Measurements from ENCODE around the gene PACS2. TPM values are rescaled to one million over a fixed set of nuclear protein-coding genes. Genes with fewer than 3 reads are reported as not detected.

Gene PACS2
- total RNA-seq, 1 donor, result 27.0 TPM

DNA sequence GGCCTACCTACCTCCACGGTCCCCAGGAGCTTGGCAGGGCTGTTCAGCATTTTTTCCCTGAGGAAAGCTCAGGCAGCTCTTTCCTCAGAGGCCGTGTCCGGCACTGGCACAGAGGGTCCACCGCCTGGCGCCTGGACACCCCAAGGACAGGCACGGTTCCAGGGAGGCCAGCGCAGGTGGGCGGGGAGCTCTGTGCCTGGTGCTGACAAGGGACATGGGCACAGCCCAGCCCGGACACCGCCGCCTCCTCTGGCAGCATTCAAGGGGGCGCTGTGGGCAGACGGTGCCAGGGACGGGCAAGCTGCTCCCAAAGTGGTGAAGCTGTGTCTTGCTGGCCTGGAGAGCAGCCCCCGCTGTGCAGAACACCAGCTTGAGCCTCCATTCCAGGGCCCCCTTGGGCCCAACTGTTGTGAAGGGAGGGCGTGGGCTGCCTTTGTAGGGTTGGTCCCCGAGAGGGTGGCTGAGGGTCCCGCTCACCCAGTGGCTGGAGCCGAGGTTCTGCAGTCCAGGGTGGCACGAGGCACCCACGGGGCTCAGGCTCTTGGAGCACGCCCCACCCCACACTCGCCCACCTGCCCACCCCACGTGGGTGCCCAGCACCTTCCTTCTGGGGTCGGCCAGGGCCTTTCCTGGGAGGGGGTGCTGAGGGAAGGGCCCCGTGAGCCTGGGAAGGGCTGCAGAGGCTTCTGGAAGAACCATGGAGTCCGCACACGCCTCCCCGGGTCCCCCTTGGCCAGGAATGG, 54.5 kb downstream of the PACS2 start:
- no peaks in the 10 kb centered on the region for H3K27me3 ChIP-seq (ENCODE audit: insufficient read depth, low read length)
- H3K4me3 ChIP-seq (ENCODE audit: low read length), result no peak overlapping the region
- H3K4me1 ChIP-seq (ENCODE audit: insufficient read depth, low read length), result no peaks in the 10 kb centered on the region
- H3K9me3 ChIP-seq (ENCODE audit: low read depth, low read length), result no peaks in the 10 kb centered on the region

DNA sequence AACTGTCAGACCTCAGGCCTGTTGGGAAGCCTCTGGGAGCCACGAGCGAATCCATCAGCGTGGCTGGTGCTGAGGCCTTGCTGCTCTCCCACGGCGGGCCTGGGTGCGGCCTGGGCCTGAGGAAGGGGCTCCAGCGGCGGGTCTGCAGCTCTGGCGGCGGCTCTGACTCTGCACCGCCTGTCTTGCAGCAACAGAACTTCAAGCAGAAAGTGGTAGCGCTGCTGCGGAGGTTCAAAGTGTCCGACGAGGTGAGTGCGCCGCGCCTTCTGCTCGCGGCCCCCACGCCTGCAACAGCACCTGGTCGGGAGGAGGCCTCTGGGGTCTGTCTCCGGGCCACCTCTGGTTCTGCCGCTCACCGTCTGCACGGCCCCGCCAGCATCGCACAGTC, 55.1 kb downstream of the PACS2 start:
- no peaks in the 10 kb centered on the region for H3K4me1 ChIP-seq (ENCODE audit: insufficient read depth, low read length)
- H3K4me3 ChIP-seq (ENCODE audit: low read length), result no peak overlapping the region
- H3K27me3 ChIP-seq (ENCODE audit: insufficient read depth, low read length), result no peaks in the 10 kb centered on the region
- H3K9me3 ChIP-seq (ENCODE audit: low read depth, low read length), result no peaks in the 10 kb centered on the region

- Histone ChIP-seq H3K4me3 (ENCODE audit: low read length) (no peak overlapping the region), H3K9me3 (ENCODE audit: low read depth, low read length) (no peaks in the 10 kb centered on the region), H3K4me1 (ENCODE audit: insufficient read depth, low read length) (peaks cover 12% of the 10 kb centered on the region), H3K27me3 (ENCODE audit: insufficient read depth, low read length) (no peaks in the 10 kb centered on the region)
These were observed 59.8 kb downstream of the PACS2 start for GRCh38 chr14:105374389-105374788.

- Histone ChIP-seq H3K9me3 (ENCODE audit: low read depth, low read length) (no peaks in the 10 kb centered on the region), H3K4me1 (ENCODE audit: insufficient read depth, low read length) (peaks cover 12% of the 10 kb centered on the region), H3K4me3 (ENCODE audit: low read length) (no peak overlapping the region), H3K27me3 (ENCODE audit: insufficient read depth, low read length) (no peaks in the 10 kb centered on the region)
These were observed 61.1 kb downstream of the PACS2 start for GRCh38 chr14:105375635-105376057.

DNA sequence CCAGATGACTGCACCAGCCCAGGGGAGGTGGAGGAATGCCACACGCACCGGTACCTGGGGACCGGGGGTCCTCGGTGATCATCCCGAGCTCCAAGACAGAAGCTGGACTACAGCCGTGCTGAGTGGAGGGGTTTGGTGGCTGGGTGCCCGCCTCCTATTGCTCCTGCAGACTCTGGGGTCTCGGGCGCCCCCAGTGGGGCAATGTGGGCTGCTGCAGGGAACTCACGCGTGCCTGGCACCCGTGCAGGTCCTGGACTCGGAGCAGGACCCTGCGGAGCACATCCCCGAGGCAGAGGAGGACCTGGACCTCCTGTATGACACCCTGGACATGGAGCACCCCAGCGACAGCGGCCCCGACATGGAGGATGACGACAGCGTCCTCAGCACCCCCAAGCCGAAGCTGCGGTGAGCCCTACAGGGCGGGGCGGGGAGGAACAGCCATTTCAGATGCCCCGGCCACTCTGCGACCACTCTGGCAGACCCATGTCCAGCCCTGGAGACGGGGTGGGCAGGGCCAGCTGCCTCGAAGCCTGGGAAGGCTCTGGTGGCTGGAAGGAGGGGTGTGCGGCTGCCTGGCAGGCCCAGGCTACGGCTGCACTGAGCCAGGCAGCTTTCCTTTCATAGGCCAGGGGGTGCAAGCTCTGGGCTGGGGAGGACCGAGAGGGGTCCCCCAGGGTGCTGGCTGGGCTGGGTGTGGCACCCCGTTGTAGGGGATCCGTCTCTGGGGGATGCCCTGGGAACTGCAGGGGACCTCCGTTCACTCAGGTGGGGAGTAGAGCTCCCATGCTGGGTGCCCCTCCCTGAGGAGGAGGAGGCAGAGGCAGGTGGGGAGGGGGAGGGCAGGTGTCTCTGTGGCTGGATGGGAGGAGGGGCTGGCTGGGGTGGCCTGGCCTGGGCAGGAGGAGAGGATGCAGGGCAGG, 62.2 kb downstream of the PACS2 start:
- Histone ChIP-seq H3K9me3 (ENCODE audit: low read depth, low read length) (no peaks in the 10 kb centered on the region), H3K4me1 (ENCODE audit: insufficient read depth, low read length) (peaks cover 12% of the 10 kb centered on the region), H3K27me3 (ENCODE audit: insufficient read depth, low read length) (no peaks in the 10 kb centered on the region), H3K4me3 (ENCODE audit: low read length) (no peak overlapping the region)

- Histone ChIP-seq H3K27me3 (ENCODE audit: insufficient read depth, low read length) (no peaks in the 10 kb centered on the region), H3K4me3 (ENCODE audit: low read length) (no peak overlapping the region), H3K4me1 (ENCODE audit: insufficient read depth, low read length) (peaks cover 12% of the 10 kb centered on the region), H3K9me3 (ENCODE audit: low read depth, low read length) (no peaks in the 10 kb centered on the region)
These were observed 63.1 kb downstream of the PACS2 start for GRCh38 chr14:105377555-105378182.

DNA sequence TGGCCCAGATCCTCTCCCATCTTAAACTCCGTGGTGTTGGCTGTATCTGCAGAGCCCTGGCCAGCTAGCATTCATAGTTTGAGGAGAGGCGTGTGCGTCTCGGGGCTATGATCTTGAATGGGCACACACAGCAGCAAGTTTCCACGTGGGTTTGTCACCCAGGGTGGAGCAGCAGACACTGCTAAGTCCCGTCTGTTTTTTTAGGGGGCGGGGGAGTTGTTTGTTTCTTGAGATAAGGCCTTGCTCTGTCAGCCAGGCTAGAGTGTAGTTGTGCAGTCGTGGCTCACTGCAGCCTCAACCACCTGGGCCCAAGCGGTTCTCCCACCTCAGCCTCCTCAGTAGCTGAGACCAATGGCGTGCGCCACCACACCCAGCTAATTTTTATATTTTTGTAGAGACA, 63.7 kb downstream of the PACS2 start:
- Histone ChIP-seq H3K27me3 (ENCODE audit: insufficient read depth, low read length) (no peaks in the 10 kb centered on the region), H3K4me1 (ENCODE audit: insufficient read depth, low read length) (peaks cover 12% of the 10 kb centered on the region), H3K9me3 (ENCODE audit: low read depth, low read length) (no peaks in the 10 kb centered on the region), H3K4me3 (ENCODE audit: low read length) (no peak overlapping the region)

DNA sequence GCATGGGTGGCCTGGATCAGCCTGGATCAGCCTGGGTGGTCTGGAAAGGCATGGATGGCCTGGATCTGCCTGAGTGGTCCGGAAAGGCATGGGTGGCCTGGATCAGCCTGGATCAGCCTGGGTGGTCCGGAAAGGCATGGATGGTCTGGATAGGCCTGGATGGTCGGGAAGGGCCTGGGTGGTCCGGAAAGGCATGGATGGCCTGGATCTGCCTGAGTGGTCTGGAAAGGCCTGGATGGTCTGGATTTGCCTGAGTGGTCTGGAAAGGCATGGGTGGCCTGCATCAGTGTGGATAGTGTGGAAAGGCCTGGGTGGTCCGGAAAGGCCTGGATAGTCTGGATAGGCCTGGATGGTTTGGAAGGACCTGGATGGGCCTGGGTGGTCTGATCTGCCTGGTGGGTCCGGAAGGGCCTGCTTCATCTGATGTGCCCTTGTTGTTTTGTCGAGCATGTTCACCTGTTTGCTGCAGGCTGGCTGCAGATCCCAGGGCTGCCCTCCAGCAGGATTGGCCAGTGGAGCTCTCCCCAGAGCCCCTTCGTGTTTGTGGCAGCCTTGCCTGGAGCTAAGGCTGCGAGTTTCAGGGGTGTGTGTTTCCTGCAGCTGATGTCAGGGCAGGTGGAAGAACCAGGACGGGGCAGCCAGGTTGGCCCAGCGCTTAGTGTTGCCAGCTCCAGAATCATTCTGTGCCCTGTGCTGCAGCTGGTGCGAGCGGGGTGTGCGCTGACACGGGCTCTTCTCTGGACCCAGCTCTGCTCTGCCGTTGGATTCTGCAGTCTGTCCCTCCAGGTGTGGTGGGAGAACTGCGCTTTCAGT, 64.5 kb downstream of the PACS2 start:
- H3K9me3 ChIP-seq (ENCODE audit: low read depth, low read length), result no peaks in the 10 kb centered on the region
- no peak overlapping the region for H3K4me3 ChIP-seq (ENCODE audit: low read length)
- H3K4me1 ChIP-seq (ENCODE audit: insufficient read depth, low read length), result peaks cover 12% of the 10 kb centered on the region

DNA sequence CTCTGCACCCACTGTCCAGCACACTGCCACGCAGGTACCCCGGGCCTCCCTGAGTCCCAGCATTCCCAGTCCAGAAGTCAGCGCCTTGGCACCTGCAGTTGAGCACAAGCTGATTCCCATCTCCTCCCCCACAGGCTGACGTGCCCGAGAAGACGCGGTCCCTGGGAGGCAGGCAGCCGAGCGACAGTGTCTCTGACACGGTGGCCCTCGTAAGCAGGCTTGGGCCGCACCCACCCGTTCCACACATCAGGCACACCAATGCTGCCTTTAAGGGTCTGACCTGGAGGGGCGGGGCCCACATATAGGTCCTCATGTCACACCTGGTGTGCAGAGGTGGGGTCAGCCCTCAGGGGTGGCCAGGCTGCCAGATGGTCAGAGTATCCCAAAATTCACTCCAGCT, 65.4 kb downstream of the PACS2 start:
- H3K4me1 ChIP-seq (ENCODE audit: insufficient read depth, low read length), result peaks cover 12% of the 10 kb centered on the region
- no peaks in the 10 kb centered on the region for H3K9me3 ChIP-seq (ENCODE audit: low read depth, low read length)
- no peaks in the 10 kb centered on the region for H3K27me3 ChIP-seq (ENCODE audit: insufficient read depth, low read length)
- H3K4me3 ChIP-seq (ENCODE audit: low read length), result no peak overlapping the region

More for the DNA sequence above, 64.5 kb downstream of the PACS2 start:
- H3K27me3 ChIP-seq (ENCODE audit: insufficient read depth, low read length), result no peaks in the 10 kb centered on the region

GRCh38 chr14:105380756-105381155, 66.2 kb downstream of the PACS2 start:
- Histone ChIP-seq H3K27me3 (ENCODE audit: insufficient read depth, low read length) (no peaks in the 10 kb centered on the region), H3K4me1 (ENCODE audit: insufficient read depth, low read length) (peaks cover 7% of the 10 kb centered on the region), H3K4me3 (ENCODE audit: low read length) (no peak overlapping the region), H3K9me3 (ENCODE audit: low read depth, low read length) (no peaks in the 10 kb centered on the region)

DNA sequence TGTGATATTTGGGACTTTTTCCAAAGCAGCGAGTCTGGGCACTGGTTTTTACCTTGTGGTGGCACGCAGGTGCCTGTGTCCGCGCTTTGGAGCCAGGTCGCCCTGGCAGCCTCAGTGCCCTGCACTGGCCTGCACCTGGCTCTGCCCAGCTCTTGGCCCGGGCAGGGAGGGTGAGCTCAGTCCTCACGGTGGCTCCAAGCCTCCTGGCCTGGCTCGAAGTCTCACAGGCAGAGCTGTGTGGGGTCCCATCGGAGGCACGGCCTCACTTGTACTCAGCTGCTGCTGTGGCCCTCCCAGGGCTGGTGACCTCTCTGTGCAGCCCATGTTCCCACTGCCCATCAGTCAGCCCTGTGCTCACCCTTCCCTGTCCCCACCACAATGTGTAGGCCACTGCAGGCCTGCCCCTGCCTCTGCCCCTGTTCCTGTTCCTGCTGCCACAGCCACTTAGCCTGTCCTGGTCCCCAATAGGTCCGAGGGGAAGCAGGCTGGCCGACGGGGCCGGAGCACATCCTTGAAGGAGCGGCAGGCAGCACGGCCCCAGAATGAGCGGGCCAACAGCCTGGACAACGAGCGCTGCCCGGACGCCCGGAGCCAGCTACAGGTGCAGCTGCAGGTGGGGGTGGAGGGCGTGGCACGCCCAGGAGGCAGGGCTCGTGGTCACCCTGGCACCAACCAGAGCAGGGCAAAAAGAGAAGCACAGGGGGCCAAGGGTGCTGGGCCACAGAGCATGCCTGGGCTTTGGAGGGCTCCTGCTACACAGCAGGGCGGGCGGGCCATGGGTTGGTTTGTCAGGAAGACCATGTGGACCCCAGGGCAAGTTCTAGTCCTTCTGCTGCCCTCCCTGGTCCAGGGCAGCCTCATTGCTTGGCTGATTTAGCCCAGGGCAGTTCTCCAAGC, 67.1 kb downstream of the PACS2 start:
- H3K4me1 ChIP-seq (ENCODE audit: insufficient read depth, low read length), result no peaks in the 10 kb centered on the region
- no peaks in the 10 kb centered on the region for H3K9me3 ChIP-seq (ENCODE audit: low read depth, low read length)
- H3K4me3 ChIP-seq (ENCODE audit: low read length), result no peak overlapping the region
- H3K27me3 ChIP-seq (ENCODE audit: insufficient read depth, low read length), result no peaks in the 10 kb centered on the region

GRCh38 chr14:105382343-105383082, 68.0 kb downstream of the PACS2 start:
- Histone ChIP-seq H3K27me3 (ENCODE audit: insufficient read depth, low read length) (no peaks in the 10 kb centered on the region), H3K4me3 (ENCODE audit: low read length) (no peak overlapping the region), H3K9me3 (ENCODE audit: low read depth, low read length) (no peaks in the 10 kb centered on the region), H3K4me1 (ENCODE audit: insufficient read depth, low read length) (peaks cover 2% of the 10 kb centered on the region)

DNA sequence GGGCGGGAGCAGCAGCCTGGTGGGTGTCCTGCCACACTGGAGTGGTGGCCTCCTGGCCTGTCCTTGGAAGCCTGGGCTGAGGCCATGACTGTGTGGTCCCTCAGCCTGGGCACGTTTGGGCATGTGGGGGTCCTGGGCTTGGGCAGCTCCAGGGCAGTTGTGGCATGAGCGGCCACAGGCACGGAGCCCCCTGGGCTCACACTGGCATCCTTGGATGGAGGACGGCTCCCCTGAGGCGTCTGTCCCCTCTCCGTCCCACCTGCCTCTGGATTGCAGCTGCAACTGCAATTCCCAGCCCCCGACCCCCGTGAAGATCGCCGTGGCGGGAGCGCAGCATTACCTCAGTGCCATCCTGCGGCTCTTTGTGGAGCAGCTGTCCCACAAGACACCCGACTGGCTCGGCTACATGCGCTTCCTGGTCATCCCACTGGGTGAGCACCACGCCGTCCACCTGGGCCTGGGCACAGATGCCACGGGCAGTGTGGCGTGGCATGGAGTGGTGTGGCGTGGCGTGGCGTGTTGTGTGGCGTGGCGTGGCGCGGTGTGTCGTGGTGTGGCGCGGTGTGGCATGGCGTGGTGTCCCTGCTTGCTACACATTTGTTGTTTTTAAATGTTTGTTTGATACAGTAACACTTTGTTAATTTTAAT, 68.7 kb downstream of the PACS2 start:
- Histone ChIP-seq H3K4me1 (ENCODE audit: insufficient read depth, low read length) (peaks cover 9% of the 10 kb centered on the region), H3K9me3 (ENCODE audit: low read depth, low read length) (no peaks in the 10 kb centered on the region), H3K4me3 (ENCODE audit: low read length) (no peak overlapping the region), H3K27me3 (ENCODE audit: insufficient read depth, low read length) (no peaks in the 10 kb centered on the region)

All from mononuclear cell (primary cell).